Endothelial cell (in vitro differentiated cells): ENCODE results near the gene LRIG1. TPM values are rescaled to one million over a fixed set of nuclear protein-coding genes. Genes with fewer than 3 reads are reported as not detected.

Experiments
- DNase-seq: peaks from one replicate; pipeline ENCODE4 v3.0.0; 2021; ENCODE audit warnings: low spot score
- H3K27ac Mint-ChIP-seq: one replicate; pipeline ENCODE4 v1.8.0; 2021; ENCODE audit warnings: mixed read lengths, inconsistent platforms; ENCODE audit not compliant: unreplicated experiment
- H3K27me3 Mint-ChIP-seq: one replicate; pipeline ENCODE4 v1.8.0; 2021; ENCODE audit warnings: mild to moderate bottlenecking, moderate library complexity, mixed read lengths, inconsistent platforms; ENCODE audit not compliant: unreplicated experiment
- H3K36me3 Mint-ChIP-seq: one replicate; pipeline ENCODE4 v1.8.0; 2021; ENCODE audit warnings: mild to moderate bottlenecking, low read depth, mixed read lengths, inconsistent platforms; ENCODE audit not compliant: unreplicated experiment
- H3K4me1 Mint-ChIP-seq: one replicate; pipeline ENCODE4 v1.8.0; 2021; ENCODE audit warnings: mild to moderate bottlenecking, mixed read lengths, inconsistent platforms; ENCODE audit not compliant: unreplicated experiment
- H3K4me3 Mint-ChIP-seq: one replicate; pipeline ENCODE4 v1.8.0; 2021; ENCODE audit warnings: mild to moderate bottlenecking, mixed read lengths, inconsistent platforms; ENCODE audit not compliant: unreplicated experiment
- H3K9me3 Mint-ChIP-seq: one replicate; pipeline ENCODE4 v1.8.0; 2021; ENCODE audit warnings: mixed read lengths, inconsistent platforms; ENCODE audit not compliant: unreplicated experiment
- CTCF ChIP-seq: fragments of 200-600 bp; sonication (generic); IDR thresholded peaks from one replicate; pipeline ENCODE4 v1.5.0; 2021; ENCODE audit warnings: antibody characterized with exemption; ENCODE audit not compliant: unreplicated experiment
- total RNA-seq: library from RNA; stranded (reverse); fragmentation: NEBNext Ultra II Directional; extraction: Animal tissue kit (Norgen Biotek cat#: 25700); gene quantifications from one replicate; pipeline ENCODE4 v1.2.1, GENCODE V29; 2021; ENCODE audit not compliant: unreplicated experiment

LRIG1 gene
- total RNA-seq, 1 donor from 2014 or later, result 25.1 TPM

DNA sequence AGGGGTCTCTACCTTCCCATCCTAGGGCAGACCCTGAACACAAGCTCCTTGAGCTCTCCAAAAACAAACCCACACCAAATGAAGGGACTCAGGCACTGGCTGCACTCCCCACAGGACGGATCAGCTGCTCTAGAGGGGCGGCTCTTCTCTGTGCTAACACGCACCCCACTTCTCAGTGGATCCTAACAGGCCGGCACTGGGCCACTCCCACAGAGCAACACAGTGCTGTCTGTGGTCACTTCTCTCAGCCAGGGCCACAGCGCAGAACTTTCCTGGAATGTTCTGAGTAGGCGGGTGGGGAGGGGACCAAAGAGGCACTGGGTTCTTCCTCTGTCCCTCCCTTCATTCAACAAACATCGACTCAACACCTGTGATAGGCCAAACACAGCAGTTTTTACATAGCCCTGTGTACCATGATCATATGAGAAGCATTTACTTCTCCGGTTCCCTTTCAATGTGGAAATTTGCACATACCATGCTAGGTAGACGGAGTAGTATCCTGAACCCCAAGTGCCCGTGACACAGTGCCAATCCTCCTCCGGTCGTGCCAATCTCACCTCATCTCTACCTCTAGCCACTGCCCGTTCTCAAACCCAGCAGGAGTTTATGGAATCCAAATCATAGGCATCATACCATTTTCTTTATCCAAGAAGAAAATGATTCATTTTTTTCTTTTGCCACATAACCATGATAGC, 98.1 kb downstream of the LRIG1 start:
- peaks cover 11% of the 10 kb centered on the region for H3K27me3 Mint-ChIP-seq
- peak overlapping the region; percentile 49 for H3K27ac Mint-ChIP-seq
- H3K4me3 Mint-ChIP-seq, result peak overlapping the region; percentile 47
- no peak for DNase-seq
- peaks cover 21% of the 10 kb centered on the region for H3K36me3 Mint-ChIP-seq
- peaks cover 14% of the 10 kb centered on the region for H3K4me1 Mint-ChIP-seq
- H3K9me3 Mint-ChIP-seq, result no peaks in the 10 kb centered on the region
- no peak for TF ChIP-seq CTCF

- TF ChIP-seq CTCF, result no peak
- H3K4me1 Mint-ChIP-seq, result peaks cover 14% of the 10 kb centered on the region
- H3K27me3 Mint-ChIP-seq, result peaks cover 16% of the 10 kb centered on the region
- no peak overlapping the region for H3K4me3 Mint-ChIP-seq
- peaks cover 26% of the 10 kb centered on the region for H3K36me3 Mint-ChIP-seq
- H3K9me3 Mint-ChIP-seq, result no peaks in the 10 kb centered on the region
- H3K27ac Mint-ChIP-seq, result no peak overlapping the region
- no peak for DNase-seq
Observed at GRCh38 chr3:66401675-66402491, 98.9 kb downstream of the LRIG1 start.

DNA sequence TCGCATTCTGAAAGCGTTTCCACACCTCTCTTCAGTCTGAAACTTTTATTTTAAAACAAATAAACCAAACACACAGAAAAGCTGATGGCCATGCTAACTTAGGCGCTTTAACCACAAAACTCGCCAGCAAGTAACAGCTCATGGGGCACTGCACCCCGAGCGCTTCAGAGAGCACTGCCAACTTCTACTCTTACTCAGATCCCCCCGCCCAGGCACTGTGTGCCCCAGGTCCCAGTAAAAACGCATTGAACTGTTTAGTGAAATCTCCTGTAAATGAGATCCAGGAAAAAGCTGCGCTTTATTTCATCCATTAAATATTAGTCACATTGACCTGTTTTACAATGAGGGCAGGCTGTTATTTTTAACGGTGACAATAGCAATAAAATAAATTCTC, 99.7 kb downstream of the LRIG1 start:
- TF ChIP-seq CTCF, result no peak
- Mint-ChIP-seq H3K4me1 (peaks cover 14% of the 10 kb centered on the region), H3K27ac (peak overlapping the region; percentile 61), H3K36me3 (peaks cover 33% of the 10 kb centered on the region), H3K4me3 (no peak overlapping the region), H3K9me3 (no peaks in the 10 kb centered on the region), H3K27me3 (peaks cover 16% of the 10 kb centered on the region)
- DNase-seq, result no peak

- no peak for TF ChIP-seq CTCF
- no peak for DNase-seq
- Mint-ChIP-seq H3K9me3 (no peaks in the 10 kb centered on the region), H3K4me1 (peaks cover 14% of the 10 kb centered on the region), H3K27ac (peak overlapping the region; percentile 61), H3K4me3 (no peak overlapping the region), H3K36me3 (peaks cover 33% of the 10 kb centered on the region), H3K27me3 (peaks cover 18% of the 10 kb centered on the region)
Observed at GRCh38 chr3:66400411-66401156, 100.2 kb downstream of the LRIG1 start.
